Keratinocyte (primary cell): Measurements from ENCODE around the gene AP2A2. TPM values are rescaled to one million over a fixed set of nuclear protein-coding genes. Genes with fewer than 3 reads are reported as not detected.

Experiments used
- DNase-seq: peaks from one replicate; pipeline ENCODE4 v3.0.0-alpha.2; 2011; ENCODE audit warnings: low read depth, missing footprints, low spot score
- FAIRE-seq: peaks from 2 replicates; lab custom pipeline; 2011; peaks lifted over from hg19 to GRCh38; lab: Jason Lieb, UNC
- H2AFZ ChIP-seq: 2 replicates; pipeline ENCODE4 v1.6.0; 2012; ENCODE audit warnings: low read length, control low read depth, inconsistent platforms; ENCODE audit not compliant: control insufficient read depth
- H3K27ac ChIP-seq: 2 replicates; pipeline ENCODE4 v1.5.1; 2011; ENCODE audit warnings: low read length; ENCODE audit not compliant: control insufficient read depth, insufficient read depth
- H3K27me3 ChIP-seq: 3 replicates; pipeline ENCODE4 v1.6.0; 2011; ENCODE audit warnings: low read length; ENCODE audit not compliant: control insufficient read depth, insufficient read depth; ENCODE audit errors: extremely low read depth
- H3K36me3 ChIP-seq, 2 experiments: 2 replicates in 1 of 2; 3 replicates in 1 of 2; pipeline ENCODE4 v1.5.1; 2011; ENCODE audit warnings: low read length in 2 of 2, mild to moderate bottlenecking in 1 of 2; ENCODE audit not compliant: control insufficient read depth in 2 of 2, insufficient read depth in 2 of 2; ENCODE audit errors: extremely low read depth in 1 of 2
- H3K4me1 ChIP-seq: 3 replicates; pipeline ENCODE4 v1.5.1; 2011; ENCODE audit warnings: low read length; ENCODE audit not compliant: control insufficient read depth, insufficient read depth; ENCODE audit errors: extremely low read depth
- H3K4me2 ChIP-seq: 3 replicates; pipeline ENCODE4 v1.6.0; 2011; ENCODE audit warnings: low read depth, low read length; ENCODE audit not compliant: control insufficient read depth, insufficient read depth; ENCODE audit errors: extremely low read depth
- H3K4me3 ChIP-seq, 3 experiments: fragments of 200-600 bp in 1 of 3; sonication (generic) in 1 of 3; 2 replicates in 2 of 3; 3 replicates in 1 of 3; pipeline ENCODE4 v1.5.1; 2011 to 2016; ENCODE audit warnings: low read length in 3 of 3, mild to moderate bottlenecking in 3 of 3, control low read depth in 2 of 3, inconsistent platforms in 1 of 3, low read depth in 1 of 3, mixed read lengths in 1 of 3, mixed run types in 1 of 3, moderate library complexity in 1 of 3; ENCODE audit not compliant: control insufficient read depth in 2 of 3, insufficient read depth in 2 of 3; ENCODE audit errors: extremely low read depth in 1 of 3
- H3K79me2 ChIP-seq: 2 replicates; pipeline ENCODE4 v1.6.0; 2012; ENCODE audit warnings: low read length; ENCODE audit not compliant: control insufficient read depth, insufficient read depth
- H3K9ac ChIP-seq: 3 replicates; pipeline ENCODE4 v1.6.0; 2011; ENCODE audit warnings: low read length; ENCODE audit not compliant: control insufficient read depth, insufficient read depth; ENCODE audit errors: extremely low read depth
- H3K9me1 ChIP-seq: 3 replicates; pipeline ENCODE4 v1.6.0; 2011; ENCODE audit warnings: low read length; ENCODE audit not compliant: control insufficient read depth, insufficient read depth; ENCODE audit errors: extremely low read depth
- H3K9me3 ChIP-seq: 2 replicates; pipeline ENCODE4 v1.5.1; 2012; ENCODE audit warnings: low read depth, low read length; ENCODE audit not compliant: control insufficient read depth
- H4K20me1 ChIP-seq: 3 replicates; pipeline ENCODE4 v1.6.0; 2011; ENCODE audit warnings: low read length; ENCODE audit not compliant: control insufficient read depth, insufficient read depth; ENCODE audit errors: extremely low read depth
- EZH2 ChIP-seq: IDR thresholded peaks from one replicate; pipeline ENCODE4 v1.6.1; 2012; ENCODE audit warnings: inconsistent platforms, mild to moderate bottlenecking, low read length, moderate library complexity
- dilution Hi-C: fragments of 300-500 bp; cut with MboI; formaldehyde crosslinking; loops from one replicate; pipeline ENCODE4 v1.7.0; 2020; ENCODE audit warnings: low sequenced_read_pairs; ENCODE audit not compliant: extremely low pct_ligation_motif_present
- polyA plus RNA-seq, 5 experiments: library from polyadenylated mRNA; depleted of rRNA in 3 of 5; stranded (reverse) in 3 of 5; stranded (forward) in 1 of 5; unstranded in 1 of 5; fragments of >200 nt; gene quantifications; 1 replicate in 1 of 5; 2 replicates in 3 of 5; 3 replicates in 1 of 5; pipeline versions ENCODE4 v1.2.1 to v1.2.3, GENCODE V29; 2011 to 2012; ENCODE audit warnings: missing spikeins in 2 of 5, low read depth in 1 of 5, low replicate concordance in 1 of 5
- TF ChIP-seq, protein P1 (sequence below), 3 experiments: IDR thresholded peaks in 1 of 3; conservative IDR thresholded peaks in 1 of 3; optimal IDR thresholded peaks in 1 of 3; 2 replicates in 2 of 3; 3 replicates in 1 of 3; pipeline versions ENCODE3 to v1.5.1; 2011; ENCODE audit warnings: low read length in 3 of 3, mild to moderate bottlenecking in 3 of 3, moderate library complexity in 2 of 3, control low read depth in 1 of 3, inconsistent platforms in 1 of 3; ENCODE audit not compliant: insufficient read depth in 2 of 3; ENCODE audit errors: extremely low read depth in 1 of 3

AP2A2 gene
- polyA plus RNA-seq, 1 donor (not counting 4 experiments of a cell fraction or from before 2014, with no cell fraction given): 47.8 TPM

DNA sequence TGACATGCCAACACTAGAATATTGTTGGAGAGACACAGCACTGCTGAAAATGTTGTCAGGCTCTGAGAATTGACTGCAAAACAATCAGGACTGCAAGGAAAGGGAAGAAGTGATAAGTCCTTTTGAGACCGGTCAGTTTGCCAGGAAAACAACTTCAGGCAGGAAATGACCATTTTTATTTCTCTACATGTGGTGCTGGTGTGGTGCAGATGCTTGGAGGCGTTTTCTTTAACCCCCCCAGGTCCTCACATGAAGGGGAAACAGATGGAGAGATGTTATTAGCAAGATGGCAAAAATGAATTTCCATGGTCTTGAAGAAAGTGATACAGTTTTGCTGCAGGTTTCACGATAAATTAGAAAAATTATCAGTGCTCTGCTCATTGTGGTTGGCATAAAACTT, 5.7 kb downstream of the AP2A2 start:
- peaks cover 5% of the 10 kb centered on the region for H3K9me1 ChIP-seq
- no peak overlapping the region for H3K27ac ChIP-seq
- H3K27me3 ChIP-seq: no peaks in the 10 kb centered on the region
- dilution Hi-C loops: no loop called here
- H2AFZ ChIP-seq: no peak overlapping the region
- no peak for TF ChIP-seq EZH2
- TF ChIP-seq, protein P1, sequence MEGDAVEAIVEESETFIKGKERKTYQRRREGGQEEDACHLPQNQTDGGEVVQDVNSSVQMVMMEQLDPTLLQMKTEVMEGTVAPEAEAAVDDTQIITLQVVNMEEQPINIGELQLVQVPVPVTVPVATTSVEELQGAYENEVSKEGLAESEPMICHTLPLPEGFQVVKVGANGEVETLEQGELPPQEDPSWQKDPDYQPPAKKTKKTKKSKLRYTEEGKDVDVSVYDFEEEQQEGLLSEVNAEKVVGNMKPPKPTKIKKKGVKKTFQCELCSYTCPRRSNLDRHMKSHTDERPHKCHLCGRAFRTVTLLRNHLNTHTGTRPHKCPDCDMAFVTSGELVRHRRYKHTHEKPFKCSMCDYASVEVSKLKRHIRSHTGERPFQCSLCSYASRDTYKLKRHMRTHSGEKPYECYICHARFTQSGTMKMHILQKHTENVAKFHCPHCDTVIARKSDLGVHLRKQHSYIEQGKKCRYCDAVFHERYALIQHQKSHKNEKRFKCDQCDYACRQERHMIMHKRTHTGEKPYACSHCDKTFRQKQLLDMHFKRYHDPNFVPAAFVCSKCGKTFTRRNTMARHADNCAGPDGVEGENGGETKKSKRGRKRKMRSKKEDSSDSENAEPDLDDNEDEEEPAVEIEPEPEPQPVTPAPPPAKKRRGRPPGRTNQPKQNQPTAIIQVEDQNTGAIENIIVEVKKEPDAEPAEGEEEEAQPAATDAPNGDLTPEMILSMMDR (optimal IDR thresholded peaks at IDR 0.05 in 1 of 3, IDR thresholded peaks at IDR 0.05 in 1 of 3, conservative IDR thresholded peaks at IDR 0.05 in 1 of 3; ENCODE audit: extremely low read depth in 1 of 3, insufficient read depth in 2 of 3, low read length in 3 of 3): no peak
- H3K4me1 ChIP-seq: peaks cover 10% of the 10 kb centered on the region
- peaks cover 3% of the 10 kb centered on the region for H4K20me1 ChIP-seq
- DNase-seq (no peak), FAIRE-seq (no peak)
- no peak overlapping the region for H3K4me3 ChIP-seq
- no peaks in the 10 kb centered on the region for H3K9me3 ChIP-seq
- H3K36me3 ChIP-seq: peaks cover 9 to 16% of the 10 kb centered on the region in 2 experiments
- H3K4me2 ChIP-seq: no peak overlapping the region
- peaks cover 92% of the 10 kb centered on the region for H3K79me2 ChIP-seq
- H3K9ac ChIP-seq: no peak overlapping the region

DNA sequence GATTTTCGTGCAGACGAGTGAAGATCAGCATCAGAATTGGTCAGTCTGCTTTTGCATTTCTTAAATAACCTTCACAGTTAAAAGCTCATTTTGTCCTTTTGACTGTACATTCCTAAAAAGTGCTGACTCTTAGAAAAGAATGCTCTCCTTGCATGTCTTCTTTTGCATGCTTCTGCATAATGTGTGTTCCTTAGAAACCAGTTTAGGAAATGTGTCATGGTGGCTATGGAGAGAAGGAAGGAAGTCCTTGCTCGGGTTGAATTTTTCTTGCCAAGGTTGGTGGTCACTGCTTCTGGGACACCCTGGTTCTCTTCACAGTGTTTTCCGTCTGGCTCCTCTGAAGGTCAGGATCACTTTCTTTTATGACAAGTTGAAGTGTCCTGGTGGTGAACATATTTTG, 6.8 kb downstream of the AP2A2 start:
- Histone ChIP-seq H3K27me3 (no peaks in the 10 kb centered on the region), H3K4me2 (no peak overlapping the region), H3K4me3 (no peak overlapping the region), H3K36me3 (peaks cover 7 to 11% of the 10 kb centered on the region in 2 experiments), H3K9ac (no peak overlapping the region), H3K9me1 (peaks cover 5% of the 10 kb centered on the region), H3K27ac (no peak overlapping the region), H3K79me2 (peaks cover 93% of the 10 kb centered on the region), H4K20me1 (peaks cover 3% of the 10 kb centered on the region), H2AFZ (no peak overlapping the region), H3K9me3 (no peaks in the 10 kb centered on the region), H3K4me1 (peaks cover 3% of the 10 kb centered on the region)
- dilution Hi-C loops: no loop called here
- DNase-seq: no peak
- FAIRE-seq: no peak
- TF ChIP-seq, protein P1 (optimal IDR thresholded peaks at IDR 0.05 in 1 of 3, IDR thresholded peaks at IDR 0.05 in 1 of 3, conservative IDR thresholded peaks at IDR 0.05 in 1 of 3; ENCODE audit: extremely low read depth in 1 of 3, insufficient read depth in 2 of 3, low read length in 3 of 3): no peak
- TF ChIP-seq EZH2: no peak
